Epidermal melanocyte (primary cell): Measurements from ENCODE around the gene CYP11A1.
A peak's percentile ranks its signal among the peaks of the same experiment; 100 is the strongest.

Source experiments
- DNase-seq: peaks from one replicate; pipeline ENCODE4 v3.0.0; 2011; ENCODE audit warnings: low spot score; ENCODE audit not compliant: insufficient read length

Gene CYP11A1

GRCh38 chr15:74301583-74302361, 65.7 kb downstream of the CYP11A1 start:
- DNase-seq, result no peak

- DNase-seq, result no peak
Measured at GRCh38 chr15:74300057-74300795, 67.2 kb downstream of the CYP11A1 start.

DNA sequence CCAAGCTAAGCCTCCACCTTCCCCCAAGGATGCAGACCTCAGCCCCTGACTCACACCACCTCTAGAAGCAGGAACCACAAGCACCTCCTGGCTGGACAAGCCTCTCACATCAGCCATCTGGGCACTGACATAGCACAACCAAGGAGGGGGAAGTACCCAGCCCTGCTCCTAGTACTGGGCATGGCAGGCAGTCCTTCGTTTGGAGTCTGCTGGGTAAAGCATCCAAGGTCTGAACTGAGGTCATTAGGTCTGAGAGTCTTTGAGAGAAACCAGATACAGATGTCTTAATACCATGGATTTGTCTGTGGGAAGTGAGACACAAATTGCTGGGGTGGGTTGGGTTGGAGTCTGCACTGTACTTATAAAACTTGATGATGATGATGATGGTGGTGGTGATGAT, 69.6 kb downstream of the CYP11A1 start:
- DNase-seq, result no peak

DNA sequence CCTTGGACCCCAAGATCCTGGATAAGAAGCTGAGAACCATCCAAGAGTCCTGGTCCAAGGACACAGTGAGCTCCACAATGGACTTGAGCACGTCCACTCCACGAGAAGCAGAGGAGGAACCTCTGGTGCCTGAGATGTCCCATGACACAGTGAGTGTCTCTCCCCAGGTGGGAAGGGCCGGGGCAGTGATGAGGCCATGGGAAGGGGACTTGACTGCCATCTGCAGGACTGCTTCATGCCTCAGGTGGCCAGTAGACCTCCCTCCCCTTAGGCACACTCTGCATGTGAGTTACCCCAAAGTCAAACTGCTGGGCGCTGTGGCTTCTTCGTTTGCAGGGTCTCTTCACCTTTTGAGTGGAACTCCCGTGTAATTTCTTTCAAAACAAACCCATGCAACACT, 71.6 kb downstream of the CYP11A1 start:
- no peak for DNase-seq

GRCh38 chr15:74294010-74294409, 73.4 kb downstream of the CYP11A1 start:
- no peak for DNase-seq

GRCh38 chr15:74293021-74293810, 74.2 kb downstream of the CYP11A1 start:
- DNase-seq, result no peak

- peak; percentile 79 for DNase-seq
Measured at GRCh38 chr15:74291101-74292071, 76.1 kb downstream of the CYP11A1 start.

GRCh38 chr15:74290645-74291044, 76.8 kb downstream of the CYP11A1 start:
- no peak for DNase-seq

- no peak for DNase-seq
Measured at GRCh38 chr15:74289671-74290070, 77.8 kb downstream of the CYP11A1 start.
